GM18526 (cell line): ENCODE data around the gene ELK3.

Source experiments
- POLR2A ChIP-seq: IDR thresholded peaks from 3 replicates; pipeline ENCODE4 v1.6.1; 2011; ENCODE audit not compliant: insufficient read length; ENCODE audit errors: extremely low read depth

ELK3 gene

GRCh38 chr12:96193725-96194575 lies at the start of gene ELK3:
Gene ELK3 (plus strand): TSS chr12:96194375.
- TF ChIP-seq POLR2A, result no peak

GRCh38 chr12:96146747-96147146 lies 47.4 kb upstream of the ELK3 start:
- TF ChIP-seq POLR2A, result no peak

GRCh38 chr12:96150442-96150841 lies 43.7 kb upstream of the ELK3 start:
- TF ChIP-seq POLR2A, result no peak

- TF ChIP-seq POLR2A, result no peak
These were observed 42.0 kb upstream of the ELK3 start for GRCh38 chr12:96152164-96152563.

- TF ChIP-seq POLR2A, result no peak
These were observed 40.9 kb upstream of the ELK3 start for GRCh38 chr12:96153131-96153725.

- TF ChIP-seq POLR2A, result no peak
These were observed 39.0 kb upstream of the ELK3 start for GRCh38 chr12:96155181-96155580.

- TF ChIP-seq POLR2A, result no peak
These were observed 38.4 kb upstream of the ELK3 start for GRCh38 chr12:96155781-96156180.

- no peak for TF ChIP-seq POLR2A
These were observed 38.0 kb upstream of the ELK3 start for GRCh38 chr12:96156211-96156610.

- no peak for TF ChIP-seq POLR2A
These were observed 36.7 kb upstream of the ELK3 start for GRCh38 chr12:96157427-96157826.

- no peak for TF ChIP-seq POLR2A
These were observed 29.0 kb upstream of the ELK3 start for GRCh38 chr12:96164951-96165811.

- TF ChIP-seq POLR2A, result no peak
These were observed 27.4 kb upstream of the ELK3 start for GRCh38 chr12:96166765-96167164.

- TF ChIP-seq POLR2A, result no peak
These were observed 26.7 kb upstream of the ELK3 start for GRCh38 chr12:96167492-96167891.

- no peak for TF ChIP-seq POLR2A
These were observed 23.8 kb upstream of the ELK3 start for GRCh38 chr12:96170328-96170727.

- TF ChIP-seq POLR2A, result no peak
These were observed 23.4 kb upstream of the ELK3 start for GRCh38 chr12:96170762-96171161.

- TF ChIP-seq POLR2A, result no peak
These were observed 22.3 kb upstream of the ELK3 start for GRCh38 chr12:96171905-96172304.

- TF ChIP-seq POLR2A, result no peak
These were observed 21.2 kb upstream of the ELK3 start for GRCh38 chr12:96172981-96173380.
